ENCODE data around the gene ZNF385A. TPM values are rescaled to one million over a fixed set of nuclear protein-coding genes. Genes with fewer than 3 reads are reported as not detected.

The ZNF385A gene
- total and polyA plus RNA-seq, 2 experiments from 2014 or later, result 10.9 to 21.7 TPM

GRCh38 chr12:54389607-54390175 lies 5.2 kb upstream of the ZNF385A start (continued):
- TF ChIP-seq EZH2phosphoT487 (IDR thresholded peaks at IDR 0.05; ENCODE audit: unreplicated experiment) (no peak), STAT1 (IDR thresholded peaks at IDR 0.05; ENCODE audit: unreplicated experiment) (no peak), POLR2AphosphoS5 (IDR thresholded peaks at IDR 0.05; ENCODE audit: low read depth) (no peak), JUNB (IDR thresholded peaks at IDR 0.05; ENCODE audit: unreplicated experiment) (no peak), ETS1 (IDR thresholded peaks at IDR 0.05) (no peak), ZNF331 (CRISPR knock-in tag; IDR thresholded peaks at IDR 0.05; ENCODE audit: low read depth) (no peak), CREB1 (CRISPR knock-in tag; IDR thresholded peaks at IDR 0.05; ENCODE audit: low read depth) (no peak), REST (IDR thresholded peaks at IDR 0.05; ENCODE audit: unreplicated experiment) (no peak), ZNF114 (CRISPR knock-in tag; IDR thresholded peaks at IDR 0.05) (no peak)

GRCh38 chr12:54389134-54389508 lies 4.6 kb upstream of the ZNF385A start:
- H3K36me3 Mint-ChIP-seq (ENCODE audit: low read depth), result no peaks in the 10 kb centered on the region
- no peak overlapping the region for H3K4me3 ChIP-seq
- TF ChIP-seq EZH2phosphoT487 (IDR thresholded peaks at IDR 0.05; ENCODE audit: unreplicated experiment) (no peak), EZH2 (IDR thresholded peaks at IDR 0.05; ENCODE audit: low read depth, unreplicated experiment) (no peak), JUNB (IDR thresholded peaks at IDR 0.05; ENCODE audit: unreplicated experiment) (no peak), REST (IDR thresholded peaks at IDR 0.05; ENCODE audit: unreplicated experiment) (no peak), ETS1 (IDR thresholded peaks at IDR 0.05) (no peak), NANOG (IDR thresholded peaks at IDR 0.05; ENCODE audit: borderline replicate concordance) (no peak), STAT1 (IDR thresholded peaks at IDR 0.05; ENCODE audit: unreplicated experiment) (no peak), ZNF114 (CRISPR knock-in tag; IDR thresholded peaks at IDR 0.05) (no peak), CREB1 (CRISPR knock-in tag; IDR thresholded peaks at IDR 0.05; ENCODE audit: low read depth) (no peak), ZNF331 (CRISPR knock-in tag; IDR thresholded peaks at IDR 0.05; ENCODE audit: low read depth) (no peak)

More at GRCh38 chr12:54389134-54389508, 4.6 kb upstream of the ZNF385A start:
- Mint-ChIP-seq H3K9me3 (no peaks in the 10 kb centered on the region), H3K4me3 (no peak overlapping the region), H3K27me3 (ENCODE audit: insufficient read depth, low read depth, poor library complexity) (peaks cover 23% of the 10 kb centered on the region), H3K27ac (no peak overlapping the region), H3K4me1 (peaks cover 81% of the 10 kb centered on the region)
- no peak overlapping the region for H2AFZ ChIP-seq
- ATAC-seq (no peak), DNase-seq (ENCODE audit: low spot score) (no peak)
- H3K4me1 ChIP-seq (ENCODE audit: insufficient read depth), result peaks cover 86% of the 10 kb centered on the region
- H3K36me3 ChIP-seq (ENCODE audit: insufficient read depth), result no peaks in the 10 kb centered on the region
- peak overlapping the region; percentile 97 for H3K4me2 ChIP-seq
- no peak overlapping the region for H3K27ac ChIP-seq (ENCODE audit: low read depth)
- 0 out of 2 replicates have a peak, but pooled peaks cover 9% of the 10 kb centered on the region for H3K9me2 ChIP-seq (ENCODE audit: insufficient read depth)
- no peaks in the 10 kb centered on the region for H3K79me2 ChIP-seq (replicated peaks; ENCODE audit: insufficient read depth)
- no peaks in the 10 kb centered on the region for H4K20me1 ChIP-seq (replicated peaks; ENCODE audit: insufficient read depth)
- peaks cover 13% of the 10 kb centered on the region; the same call in 1 of the 2 replicates for H3F3A ChIP-seq (replicated peaks; ENCODE audit: low read depth)
- H3K27me3 ChIP-seq (ENCODE audit: insufficient read depth), result peaks cover 18% of the 10 kb centered on the region
